Muscle layer of colon (tissue), 2 donors: Measurements from ENCODE around the gene PLSCR3.

Source experiments
- H3K27ac ChIP-seq: one replicate; pipeline ENCODE4 v1.7.0; 2013; ENCODE audit warnings: low read depth, mild to moderate bottlenecking, low read length, moderate library complexity
- H3K27me3 ChIP-seq, 2 donors: one replicate each; pipeline ENCODE4 v1.7.0; 2013; ENCODE audit warnings: low read length in 2 of 2, mild to moderate bottlenecking in 2 of 2; ENCODE audit not compliant: insufficient read depth in 2 of 2, control insufficient read depth in 1 of 2
- H3K36me3 ChIP-seq: one replicate; pipeline ENCODE4 v1.7.0; 2013; ENCODE audit warnings: mild to moderate bottlenecking, low read length; ENCODE audit not compliant: insufficient read depth
- H3K4me1 ChIP-seq: one replicate; pipeline ENCODE4 v1.7.0; 2013; ENCODE audit warnings: mild to moderate bottlenecking, low read length; ENCODE audit not compliant: insufficient read depth
- H3K4me3 ChIP-seq, 2 donors: one replicate each; pipeline ENCODE4 v1.7.0; 2013; ENCODE audit warnings: low read length in 2 of 2, low read depth in 1 of 2, mild to moderate bottlenecking in 1 of 2, moderate library complexity in 1 of 2
- H3K9ac ChIP-seq: one replicate; pipeline ENCODE4 v1.7.0; 2013; ENCODE audit warnings: low read length
- H3K9me3 ChIP-seq: one replicate; pipeline ENCODE4 v1.7.0; 2013; ENCODE audit warnings: mild to moderate bottlenecking, low read length
- donor health status: abdominal sarcoma.
- donor health status: Adenocarcinoma of cecum.

Gene PLSCR3

DNA sequence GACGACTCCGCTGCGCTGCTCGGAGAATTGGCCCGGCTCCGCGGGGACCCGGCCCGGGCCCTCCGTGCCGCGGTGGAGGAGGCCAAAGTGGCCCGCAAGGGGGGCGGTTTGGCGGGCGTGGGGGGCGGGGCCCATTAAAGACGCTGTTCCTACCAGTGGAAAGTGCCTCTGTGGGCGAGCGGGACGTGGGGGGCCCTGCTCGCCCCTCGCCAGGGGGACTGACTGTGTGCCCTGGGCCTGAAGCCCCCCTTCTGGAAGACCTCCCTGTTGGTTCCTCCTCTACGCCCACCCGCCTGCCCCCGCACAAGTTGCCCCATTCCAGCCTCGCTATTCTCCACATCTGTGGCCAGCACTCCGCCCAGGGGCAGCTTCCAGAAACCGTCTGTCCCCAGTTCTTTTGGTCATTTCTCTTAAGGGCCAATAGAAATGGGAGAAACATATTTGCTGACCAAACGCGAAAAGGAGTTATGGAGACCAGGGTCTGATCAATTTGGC is 43.1 kb upstream of the PLSCR3 start:
- Histone ChIP-seq H3K4me3 (peak overlapping the region in 1 of 2 donors; percentile 27), H3K9ac (no peak overlapping the region), H3K9me3 (no peaks in the 10 kb centered on the region), H3K27ac (no peak overlapping the region), H3K27me3 (peaks cover 57 to 89% of the 10 kb centered on the region in 2 donors), H3K36me3 (no peaks in the 10 kb centered on the region), H3K4me1 (peaks cover 38% of the 10 kb centered on the region)

DNA sequence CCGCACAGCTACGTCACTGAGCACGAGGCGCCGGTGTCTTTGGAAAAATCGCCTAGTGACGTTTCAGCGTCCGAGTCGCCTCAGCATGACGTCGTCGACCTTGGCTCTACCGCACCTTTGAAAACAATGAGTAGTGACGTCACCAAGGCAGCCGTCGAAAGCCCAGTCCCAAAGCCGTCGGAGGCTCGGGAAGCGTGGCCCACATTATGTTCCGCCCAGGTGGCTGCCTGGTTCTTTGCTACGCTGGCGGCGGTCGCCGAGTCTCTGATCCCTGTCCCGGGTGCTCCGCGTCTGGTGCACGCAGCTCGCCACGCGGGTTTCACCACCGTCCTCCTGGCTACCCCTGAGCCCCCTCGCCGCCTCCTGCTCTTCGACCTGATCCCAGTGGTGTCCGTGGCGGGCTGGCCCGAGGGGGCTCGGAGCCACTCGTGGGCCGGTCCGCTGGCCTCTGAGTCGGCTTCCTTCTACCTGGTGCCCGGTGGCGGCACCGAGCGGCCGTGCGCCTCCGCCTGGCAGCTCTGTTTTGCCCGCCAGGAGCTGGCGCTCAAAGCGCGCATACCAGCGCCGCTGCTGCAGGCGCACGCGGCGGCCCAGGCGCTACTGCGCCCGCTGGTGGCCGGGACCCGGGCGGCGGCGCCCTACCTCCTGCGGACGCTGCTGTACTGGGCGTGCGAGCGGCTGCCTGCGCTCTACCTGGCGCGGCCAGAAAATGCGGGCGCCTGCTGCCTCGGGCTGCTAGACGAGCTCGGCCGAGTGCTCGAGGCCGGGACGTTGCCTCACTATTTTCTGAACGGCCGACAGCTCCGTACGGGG is 42.4 kb upstream of the PLSCR3 start:
- Histone ChIP-seq H3K36me3 (no peaks in the 10 kb centered on the region), H3K27me3 (peaks cover 56 to 86% of the 10 kb centered on the region in 2 donors), H3K4me3 (peak overlapping the region in 1 of 2 donors; percentile 27), H3K27ac (no peak overlapping the region), H3K4me1 (peaks cover 38% of the 10 kb centered on the region), H3K9ac (no peak overlapping the region), H3K9me3 (no peaks in the 10 kb centered on the region)

DNA sequence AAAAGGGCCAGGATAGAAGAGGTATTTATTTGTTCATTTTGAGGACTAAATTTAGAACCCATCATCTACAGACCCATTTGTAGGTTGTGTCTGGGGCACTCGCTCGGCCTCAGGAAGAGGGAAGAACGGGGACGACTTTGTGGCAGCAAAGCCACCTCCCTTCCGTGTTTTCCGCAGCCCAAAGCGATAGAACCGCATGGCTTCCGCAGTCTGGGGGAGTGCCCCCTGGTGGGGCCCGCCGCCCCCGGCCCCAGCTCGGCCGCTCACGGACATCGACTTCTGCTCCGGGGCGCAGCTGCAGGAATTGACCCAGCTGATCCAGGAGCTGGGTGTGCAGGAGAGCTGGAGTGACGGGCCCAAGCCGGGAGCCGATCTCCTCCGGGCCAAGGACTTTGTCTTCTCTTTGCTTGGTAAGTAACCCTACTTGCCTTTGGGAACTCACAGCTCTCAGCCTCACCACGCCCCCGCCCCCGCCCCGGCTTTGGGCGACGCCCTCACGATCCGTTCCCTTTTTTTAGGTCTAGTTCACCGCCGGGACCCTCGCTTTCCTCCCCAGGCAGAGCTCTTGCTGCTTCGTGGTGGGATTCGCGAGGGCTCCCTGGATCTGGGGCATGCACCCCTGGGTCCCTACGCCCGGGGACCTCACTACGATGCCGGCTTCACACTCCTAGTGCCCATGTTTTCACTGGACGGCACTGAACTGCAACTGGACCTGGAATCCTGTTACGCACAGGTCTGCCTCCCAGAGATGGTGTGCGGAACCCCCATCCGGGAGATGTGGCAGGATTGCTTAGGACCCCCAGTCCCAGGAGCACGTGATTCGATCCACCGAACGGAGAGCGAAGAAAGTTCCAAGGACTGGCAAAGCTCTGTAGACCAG is 41.6 kb upstream of the PLSCR3 start:
- Histone ChIP-seq H3K36me3 (no peaks in the 10 kb centered on the region), H3K4me3 (peak overlapping the region; percentile 41 to 47), H3K4me1 (peaks cover 38% of the 10 kb centered on the region), H3K27ac (peak overlapping the region; percentile 12), H3K9me3 (no peaks in the 10 kb centered on the region), H3K9ac (no peak overlapping the region), H3K27me3 (peaks cover 47 to 78% of the 10 kb centered on the region in 2 donors)

DNA sequence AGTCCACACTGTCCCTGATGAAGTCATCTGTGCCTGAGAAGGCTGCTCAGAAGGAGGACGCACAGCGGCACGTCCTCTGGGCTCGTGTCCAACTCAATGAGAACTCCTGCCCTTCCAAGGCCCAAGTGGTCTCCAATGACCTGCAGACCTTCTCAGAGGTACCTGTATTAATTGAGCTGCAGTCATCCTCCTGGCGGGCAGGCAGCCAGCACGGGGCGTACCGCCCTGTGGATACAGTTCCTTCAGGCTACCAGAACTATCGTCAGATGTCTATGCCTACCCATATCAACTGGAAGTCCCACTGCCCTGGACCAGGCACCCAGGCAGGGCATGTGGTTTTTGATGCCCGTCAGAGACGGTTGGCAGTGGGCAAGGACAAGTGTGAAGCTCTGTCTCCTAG is 38.0 kb upstream of the PLSCR3 start:
- Histone ChIP-seq H3K4me3 (no peak overlapping the region), H3K9me3 (no peaks in the 10 kb centered on the region), H3K27ac (no peak overlapping the region), H3K9ac (no peak overlapping the region), H3K27me3 (peaks cover 16 to 41% of the 10 kb centered on the region in 2 donors), H3K36me3 (no peaks in the 10 kb centered on the region), H3K4me1 (peaks cover 13% of the 10 kb centered on the region)

DNA sequence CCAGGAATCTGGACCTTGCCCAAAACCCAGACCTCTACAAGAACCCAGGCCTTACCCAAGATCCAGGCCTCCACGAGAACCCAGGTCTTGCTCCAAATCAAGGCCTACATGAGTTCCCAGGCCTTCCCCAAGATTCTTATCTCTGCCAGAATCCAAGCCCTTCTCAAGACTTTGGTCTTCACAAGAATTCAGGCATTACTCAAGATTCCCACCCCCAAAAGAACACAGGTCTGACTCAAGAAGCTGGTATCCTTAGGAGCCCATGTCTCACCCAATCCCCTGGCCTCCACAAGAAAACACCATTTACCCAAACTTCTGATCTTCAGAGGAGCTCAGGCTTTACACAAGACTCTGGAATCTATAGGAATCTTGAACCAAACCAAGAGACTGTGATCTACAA is 36.9 kb upstream of the PLSCR3 start:
- H3K27me3 ChIP-seq = peaks cover 12 to 34% of the 10 kb centered on the region in 2 donors
- H3K9me3 ChIP-seq = no peaks in the 10 kb centered on the region
- no peaks in the 10 kb centered on the region for H3K36me3 ChIP-seq
- peaks cover 8% of the 10 kb centered on the region for H3K4me1 ChIP-seq
- H3K27ac ChIP-seq = no peak overlapping the region
- no peak overlapping the region for H3K9ac ChIP-seq
- H3K4me3 ChIP-seq = no peak overlapping the region

DNA sequence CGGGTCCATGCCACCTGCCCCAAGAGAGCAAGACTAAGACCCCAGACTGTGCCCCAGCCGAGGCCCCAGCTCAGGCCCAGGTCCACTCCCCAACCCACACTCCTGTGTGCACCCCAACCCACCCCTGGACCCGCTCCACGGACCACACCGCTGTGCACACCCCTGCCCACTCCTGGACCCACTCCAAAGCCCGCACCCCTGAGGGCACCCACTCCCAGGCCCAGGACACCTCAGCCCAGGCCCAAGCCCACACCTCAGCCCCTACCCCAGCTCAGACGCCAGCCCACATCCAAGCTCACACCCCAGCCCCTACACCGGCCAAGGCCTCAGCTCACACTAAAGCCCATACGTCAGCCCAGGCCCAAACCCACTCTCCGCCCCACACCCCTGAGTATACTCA is 35.4 kb upstream of the PLSCR3 start:
- no peak overlapping the region for H3K4me3 ChIP-seq
- H3K4me1 ChIP-seq = no peaks in the 10 kb centered on the region
- H3K27me3 ChIP-seq = peaks cover 0 to 19% of the 10 kb centered on the region in 2 donors
- H3K9me3 ChIP-seq = no peaks in the 10 kb centered on the region
- no peak overlapping the region for H3K27ac ChIP-seq
- no peaks in the 10 kb centered on the region for H3K36me3 ChIP-seq
- no peak overlapping the region for H3K9ac ChIP-seq

DNA sequence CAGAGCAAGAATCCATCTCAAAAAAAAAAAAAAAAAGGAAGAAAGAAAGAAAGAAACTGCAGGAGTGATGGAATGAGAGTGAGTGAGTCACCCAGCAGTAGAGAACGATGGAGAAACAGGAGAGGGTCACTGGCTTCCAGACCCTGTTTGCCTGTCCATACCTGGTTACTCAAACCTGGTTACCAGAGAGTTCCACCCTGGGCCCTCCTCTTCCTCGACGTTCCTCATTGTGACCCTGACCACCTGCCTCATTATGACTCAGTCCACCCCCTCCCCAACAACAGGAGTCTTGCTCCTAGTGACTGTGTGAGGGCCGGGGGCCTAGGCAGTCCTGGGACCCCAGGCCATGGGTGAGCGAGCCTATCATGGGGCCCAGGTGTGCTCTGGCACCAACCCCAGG is 34.2 kb upstream of the PLSCR3 start, which contains the start of gene SPEM3:
Gene SPEM3 (plus strand): TSS at position 301 of the 400 bp plus-strand sequence. CDS start 46 bp downstream, at position 347.
- peaks cover 0 to 7% of the 10 kb centered on the region in 2 donors for H3K27me3 ChIP-seq
- no peak within 1 kb of the TSS for H3K9ac ChIP-seq
- no peak within 1 kb of the TSS for H3K27ac ChIP-seq
- no peaks in the 10 kb centered on the region for H3K9me3 ChIP-seq
- H3K36me3 ChIP-seq = no peaks in the 10 kb centered on the region
- no peak within 1 kb of the TSS for H3K4me3 ChIP-seq
- H3K4me1 ChIP-seq = no peaks in the 10 kb centered on the region

DNA sequence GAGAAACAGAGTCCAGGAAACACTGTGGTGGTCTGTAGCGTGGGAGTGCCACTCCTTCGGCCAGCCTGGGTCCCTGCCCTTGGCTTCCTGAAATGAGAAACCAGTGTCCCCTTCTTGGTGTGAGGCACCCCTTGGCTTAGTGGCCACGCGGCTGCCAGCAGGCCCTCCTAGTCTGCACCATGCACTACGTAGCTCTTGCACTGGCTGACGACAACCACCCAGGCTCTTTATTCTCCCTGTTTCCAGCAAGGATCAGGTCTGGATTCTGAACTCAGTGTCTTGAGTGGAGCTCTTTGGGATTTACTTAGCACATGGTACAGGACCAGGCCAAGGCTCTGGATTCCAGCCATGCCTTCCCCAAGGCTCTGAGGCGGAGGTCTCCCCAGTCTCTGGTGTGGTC is 33.2 kb upstream of the PLSCR3 start:
- Histone ChIP-seq H3K4me1 (no peaks in the 10 kb centered on the region), H3K9ac (no peak overlapping the region), H3K9me3 (no peaks in the 10 kb centered on the region), H3K27me3 (peaks cover 0 to 5% of the 10 kb centered on the region in 2 donors), H3K27ac (no peak overlapping the region), H3K36me3 (no peaks in the 10 kb centered on the region), H3K4me3 (no peak overlapping the region)

DNA sequence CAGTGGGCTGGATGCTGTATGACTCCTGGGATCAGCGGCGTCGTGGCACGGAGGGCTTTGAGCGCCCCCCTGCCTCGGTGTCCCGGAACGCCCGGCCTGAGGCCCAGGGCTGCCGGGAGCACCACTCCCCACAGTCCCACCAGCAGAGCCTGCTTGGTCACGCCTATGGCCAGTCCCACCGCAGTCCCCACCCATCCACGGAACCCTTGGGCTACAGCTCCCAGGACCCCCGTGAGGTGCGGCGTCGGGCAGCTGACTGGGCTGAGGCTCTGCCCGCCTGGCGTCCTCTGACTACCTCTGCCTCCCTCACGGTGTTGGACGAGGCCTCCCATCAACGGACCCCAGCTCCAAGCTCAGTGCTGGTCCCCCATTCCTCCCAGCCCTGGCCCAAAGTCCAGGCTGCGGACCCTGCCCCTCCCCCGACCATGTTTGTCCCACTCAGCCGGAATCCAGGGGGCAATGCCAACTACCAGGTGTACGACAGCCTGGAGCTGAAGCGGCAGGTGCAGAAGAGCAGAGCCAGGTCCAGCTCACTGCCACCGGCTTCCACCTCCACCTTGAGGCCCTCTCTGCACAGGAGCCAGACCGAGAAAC is 32.7 kb upstream of the PLSCR3 start:
- Histone ChIP-seq H3K36me3 (no peaks in the 10 kb centered on the region), H3K4me1 (no peaks in the 10 kb centered on the region), H3K9ac (no peak overlapping the region), H3K4me3 (no peak overlapping the region), H3K9me3 (no peaks in the 10 kb centered on the region), H3K27me3 (no peaks in the 10 kb centered on the region), H3K27ac (no peak overlapping the region)

DNA sequence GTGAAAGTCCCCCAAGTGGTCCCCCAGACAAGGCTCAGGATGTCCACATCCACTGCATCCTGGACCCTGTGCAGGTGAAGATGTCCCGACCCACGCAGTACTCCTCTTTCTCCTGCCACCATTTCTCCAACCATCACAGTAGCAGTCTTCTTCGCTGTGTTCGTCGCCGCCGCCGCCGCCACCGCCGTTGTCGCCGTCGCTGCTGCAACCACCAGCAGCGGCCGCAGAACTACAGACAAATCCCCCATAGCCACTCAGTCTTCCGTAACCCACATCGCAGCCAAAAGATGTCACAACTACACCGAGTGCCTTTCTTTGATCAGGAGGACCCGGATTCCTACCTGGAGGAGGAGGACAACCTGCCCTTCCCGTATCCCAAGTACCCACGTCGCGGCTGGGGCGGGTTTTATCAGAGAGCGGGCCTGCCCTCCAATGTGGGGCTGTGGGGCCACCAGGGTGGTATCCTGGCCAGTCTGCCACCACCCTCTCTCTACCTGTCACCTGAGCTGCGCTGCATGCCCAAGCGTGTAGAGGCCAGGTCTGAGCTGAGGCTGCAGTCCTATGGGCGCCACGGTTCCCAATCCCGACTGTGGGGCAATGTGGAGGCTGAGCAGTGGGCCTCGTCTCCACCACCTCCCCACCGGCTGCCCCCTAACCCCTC is 32.0 kb upstream of the PLSCR3 start:
- H3K36me3 ChIP-seq = no peaks in the 10 kb centered on the region
- no peak overlapping the region for H3K9ac ChIP-seq
- no peaks in the 10 kb centered on the region for H3K27me3 ChIP-seq
- H3K9me3 ChIP-seq = no peaks in the 10 kb centered on the region
- no peaks in the 10 kb centered on the region for H3K4me1 ChIP-seq
- H3K27ac ChIP-seq = no peak overlapping the region
- H3K4me3 ChIP-seq = no peak overlapping the region

DNA sequence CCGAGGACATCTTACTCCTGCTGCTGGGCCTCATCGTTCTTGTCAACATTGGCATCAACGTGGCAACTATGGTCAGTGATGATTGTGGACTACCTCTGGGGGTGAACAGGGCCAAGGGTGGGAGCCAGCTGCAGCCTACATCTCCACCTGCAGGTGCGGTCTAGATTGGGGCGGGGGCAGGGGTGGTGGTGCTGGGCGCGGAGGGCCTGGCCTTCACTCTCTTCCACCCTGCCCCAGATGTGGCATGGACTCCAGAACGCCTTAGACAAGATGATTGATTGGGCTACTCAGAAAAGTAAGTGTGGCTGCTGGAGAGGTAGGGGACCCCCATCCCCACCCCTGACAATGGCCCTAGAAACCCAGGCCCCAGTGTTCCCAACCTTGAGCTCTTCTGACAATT is 31.4 kb upstream of the PLSCR3 start:
- no peak overlapping the region for H3K9ac ChIP-seq
- no peak overlapping the region for H3K4me3 ChIP-seq
- H3K27me3 ChIP-seq = no peaks in the 10 kb centered on the region
- no peaks in the 10 kb centered on the region for H3K36me3 ChIP-seq
- H3K9me3 ChIP-seq = no peaks in the 10 kb centered on the region
- no peak overlapping the region for H3K27ac ChIP-seq
- H3K4me1 ChIP-seq = no peaks in the 10 kb centered on the region
